Psoas muscle (tissue), 8 donors: ENCODE measurements around the gene KIF16B. TPM values are rescaled to one million over a fixed set of nuclear protein-coding genes. Genes with fewer than 3 reads are reported as not detected.

Experiments
- ATAC-seq, 4 donors: fragments of 200-7000 bp; cut with Tn5 transposase; one replicate each; pipeline ENCODE4 v1.9.1; 2020; ENCODE audit warnings: moderate library complexity in 3 of 4, mild to moderate bottlenecking in 2 of 4
- DNase-seq, 2 donors: peaks; one replicate each; pipeline ENCODE4 v3.0.0-alpha.2; 2020
- H3K27ac ChIP-seq: fragments of 200-600 bp; one replicate; pipeline ENCODE4 v1.8.0; 2022
- H3K27me3 ChIP-seq, 3 donors: fragments of 200-600 bp in 1 of 3; one replicate each; pipeline versions ENCODE4 v1.6.1 to v1.8.0; 2013 to 2022; ENCODE audit warnings: low read length in 2 of 3, mild to moderate bottlenecking in 2 of 3, moderate library complexity in 1 of 3; ENCODE audit not compliant: insufficient read depth in 3 of 3
- H3K36me3 ChIP-seq, 2 donors: fragments of 200-600 bp in 1 of 2; one replicate each; pipeline versions ENCODE4 v1.6.1 to v1.8.0; 2013 to 2022; ENCODE audit warnings: low read depth in 1 of 2, mild to moderate bottlenecking in 1 of 2, moderate library complexity in 1 of 2; ENCODE audit not compliant: insufficient read depth in 1 of 2
- H3K4me1 ChIP-seq: fragments of 200-600 bp; one replicate; pipeline ENCODE4 v1.8.0; 2022
- H3K4me3 ChIP-seq: fragments of 200-600 bp; one replicate; pipeline ENCODE4 v1.8.0; 2022; ENCODE audit warnings: mild to moderate bottlenecking
- H3K9me3 ChIP-seq: fragments of 200-600 bp; one replicate; pipeline ENCODE4 v1.8.0; 2022
- WGBS, 3 donors: extraction: QIAGEN DNeasy Blood & Tissue Kit; methylation state at CpG; one replicate each; pipeline versions ENCODE4 v1.1.6 to v1.1.7; 2013; 5-methylcytosine and 5-hydroxymethylcytosine counted together
- intact Hi-C, 2 donors: fragments of 100-400 bp; cut with DNase I; formaldehyde crosslinking; loops; one replicate each; pipeline versions ENCODE4 v1.11.0 to v1.14.2; 2022
- polyA plus RNA-seq, 3 donors: library from polyadenylated mRNA; stranded (reverse); fragments of 200-250 nt; gene quantifications; one replicate each; pipeline ENCODE4 v1.2.3, GENCODE V29; 2013
- total RNA-seq, 4 donors: library from RNA; stranded (reverse); fragmentation: NEBNext Ultra II Directional in 2 of 4; extraction: Animal tissue kit (Norgen Biotek cat#: 25700) in 2 of 4; gene quantifications; one replicate each; pipeline versions ENCODE4 v1.2.1 to v1.2.4, GENCODE V29; 2021 to 2023
- TF ChIP-seq, protein P1 (sequence below): fragments of 200-600 bp; IDR thresholded peaks from one replicate; pipeline ENCODE4 v1.8.0; 2022; ENCODE audit warnings: antibody characterized with exemption
- donor health status: healthy with polysubstance abuse.
- donor health status: DM: no; HTN: no; CAD: no; lungs with moderate emphysema.
- donor health status: Bipolar disorder and iron deficiency.
- donor health status: healthy.
- donor health status: DM: yes; HTN: yes; CAD: no.
- donor health status: DM: no; HTN: no; CAD: no.
- donor health status: DM: no; HTN: no; CAD: no.
- donor health status: DM: yes; HTN: yes; CAD: no.

KIF16B gene
- total and polyA plus RNA-seq, 7 donors, result 18.1 to 30.6 (median 24.1) TPM

DNA sequence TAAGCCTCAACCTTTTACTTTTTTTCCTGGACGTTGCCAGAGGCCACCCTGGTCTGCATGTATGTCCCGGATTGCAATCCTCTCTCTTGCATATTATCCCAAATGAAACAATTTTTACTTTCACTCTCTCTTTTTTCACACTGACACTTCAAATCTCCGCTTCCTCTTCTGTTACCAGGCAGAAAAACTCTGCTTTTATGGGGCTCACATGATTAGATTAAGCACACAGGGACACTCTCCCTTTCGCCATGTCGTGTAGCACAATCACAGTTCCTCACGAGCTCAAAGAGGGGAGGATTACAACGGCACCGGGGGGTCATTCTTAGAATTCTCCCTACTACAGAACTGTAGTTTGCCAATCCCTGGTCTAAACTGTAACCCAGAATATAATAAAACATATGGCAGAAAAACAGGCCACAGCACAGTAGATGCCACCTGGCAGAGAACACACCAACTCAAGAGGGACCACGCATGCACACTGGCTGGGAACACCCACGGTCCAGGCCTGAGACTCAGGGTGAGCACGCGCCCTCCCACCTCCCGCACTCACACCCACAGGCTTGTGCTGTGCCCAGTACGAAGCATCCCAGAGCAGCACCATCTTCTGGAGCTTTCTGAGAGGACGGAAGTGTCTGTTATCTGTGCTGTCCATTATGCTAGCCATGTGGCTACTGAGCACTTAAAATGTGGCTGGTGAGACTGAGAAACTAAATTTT, 288.7 kb downstream of the KIF16B start:
- TF ChIP-seq, protein P1, sequence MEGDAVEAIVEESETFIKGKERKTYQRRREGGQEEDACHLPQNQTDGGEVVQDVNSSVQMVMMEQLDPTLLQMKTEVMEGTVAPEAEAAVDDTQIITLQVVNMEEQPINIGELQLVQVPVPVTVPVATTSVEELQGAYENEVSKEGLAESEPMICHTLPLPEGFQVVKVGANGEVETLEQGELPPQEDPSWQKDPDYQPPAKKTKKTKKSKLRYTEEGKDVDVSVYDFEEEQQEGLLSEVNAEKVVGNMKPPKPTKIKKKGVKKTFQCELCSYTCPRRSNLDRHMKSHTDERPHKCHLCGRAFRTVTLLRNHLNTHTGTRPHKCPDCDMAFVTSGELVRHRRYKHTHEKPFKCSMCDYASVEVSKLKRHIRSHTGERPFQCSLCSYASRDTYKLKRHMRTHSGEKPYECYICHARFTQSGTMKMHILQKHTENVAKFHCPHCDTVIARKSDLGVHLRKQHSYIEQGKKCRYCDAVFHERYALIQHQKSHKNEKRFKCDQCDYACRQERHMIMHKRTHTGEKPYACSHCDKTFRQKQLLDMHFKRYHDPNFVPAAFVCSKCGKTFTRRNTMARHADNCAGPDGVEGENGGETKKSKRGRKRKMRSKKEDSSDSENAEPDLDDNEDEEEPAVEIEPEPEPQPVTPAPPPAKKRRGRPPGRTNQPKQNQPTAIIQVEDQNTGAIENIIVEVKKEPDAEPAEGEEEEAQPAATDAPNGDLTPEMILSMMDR, result no peak
- Histone ChIP-seq H3K36me3 (no peaks in the 10 kb centered on the region), H3K27ac (peak overlapping the region; percentile 80), H3K4me1 (peaks cover 21% of the 10 kb centered on the region), H3K27me3 (no peaks in the 10 kb centered on the region), H3K4me3 (peak overlapping the region; percentile 30), H3K9me3 (no peaks in the 10 kb centered on the region)
- intact Hi-C loops, result loop anchor here (10.0 kb wide), 1 partner anchor 190 kb away; no protein-coding TSS in a partner anchor
- ATAC-seq, result peak in 2 of 4 donors; percentile 9 to 60
- WGBS, 3 donors, result 64 to 83% (median 64%) methylated on average over 15 of the region's 15 CpGs
- no peak for DNase-seq

DNA sequence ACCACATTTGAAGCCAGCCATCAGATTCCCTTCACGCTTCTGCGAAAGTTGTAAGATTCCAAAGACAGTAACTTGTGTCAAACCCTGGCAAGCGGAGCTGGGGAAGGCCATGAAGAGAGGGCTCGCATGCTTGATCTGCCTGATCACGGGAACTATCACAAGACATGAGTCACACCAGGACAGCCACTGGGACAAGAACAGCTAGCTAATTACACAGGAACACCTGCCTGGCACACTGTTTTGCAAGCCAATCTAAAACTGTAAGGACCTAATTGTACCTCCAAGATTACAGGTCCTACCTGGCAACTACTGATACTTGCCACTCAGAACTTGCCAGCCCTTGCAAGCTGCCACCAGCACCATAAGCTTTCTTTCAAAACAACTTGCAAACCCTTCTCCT, 289.3 kb downstream of the KIF16B start:
- H3K27ac ChIP-seq, result peak overlapping the region; percentile 80

DNA sequence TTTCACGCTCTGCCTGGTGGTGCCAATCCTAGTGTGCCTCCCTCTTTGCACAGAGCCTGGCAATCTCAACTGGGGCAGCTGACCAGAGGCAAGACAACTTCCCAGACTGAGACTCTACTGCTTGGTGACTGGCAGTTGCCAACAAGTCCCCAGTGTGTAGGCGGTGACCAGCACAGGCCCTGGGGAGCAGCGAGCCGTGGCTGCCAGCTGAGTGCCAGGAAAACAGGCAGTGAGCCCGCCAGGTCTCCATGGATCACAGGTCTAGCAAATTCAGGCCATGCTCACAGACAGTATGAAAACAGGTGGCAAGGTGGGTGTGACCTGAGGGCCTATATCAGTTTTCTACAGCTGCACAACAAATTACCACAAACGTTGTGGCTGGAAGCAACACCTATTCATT, 289.9 kb downstream of the KIF16B start:
- TF ChIP-seq, protein P1, result no peak
- H3K4me1 ChIP-seq, result peaks cover 21% of the 10 kb centered on the region
- ATAC-seq, result peak; percentile 29 to 74 (median 42)

More for the DNA sequence above, 289.3 kb downstream of the KIF16B start:
- TF ChIP-seq, protein P1, result no peak
- ATAC-seq (peak; percentile 89 to 98 (median 94)), DNase-seq (peak in 1 of 2 donors; percentile 68)
- intact Hi-C loops, result loop anchor here (10.0 kb wide), 1 partner anchor 191 kb away; no protein-coding TSS in a partner anchor
- Histone ChIP-seq H3K4me1 (peaks cover 21% of the 10 kb centered on the region), H3K9me3 (no peaks in the 10 kb centered on the region), H3K4me3 (peak overlapping the region; percentile 30), H3K36me3 (no peaks in the 10 kb centered on the region), H3K27me3 (no peaks in the 10 kb centered on the region)
- WGBS, 3 donors, result 20 to 53% (median 32%) methylated on average over 5 of the region's 5 CpGs

DNA sequence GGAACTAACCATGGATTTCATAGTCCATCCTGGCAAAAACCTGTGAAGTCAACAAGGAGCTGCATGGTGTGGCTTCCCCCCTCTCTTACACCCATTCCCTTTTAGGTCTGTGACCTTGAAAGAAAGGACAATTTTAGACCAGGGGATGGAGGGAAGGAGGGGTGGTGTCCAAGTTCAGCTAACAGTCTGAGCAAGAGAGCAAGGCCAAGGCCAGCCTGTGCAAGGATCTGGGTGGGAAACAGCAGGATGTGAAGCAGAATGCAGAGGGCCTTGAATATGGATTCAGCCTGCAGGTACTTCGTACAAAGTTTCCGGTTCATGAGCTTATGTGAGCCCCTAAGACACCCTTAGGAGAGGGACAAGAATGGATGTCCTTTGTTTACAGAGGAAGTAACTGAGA, 293.0 kb downstream of the KIF16B start:
- ATAC-seq (no peak), DNase-seq (no peak)
- no peak overlapping the region for H3K27ac ChIP-seq
- no peaks in the 10 kb centered on the region for H3K27me3 ChIP-seq
- H3K4me1 ChIP-seq, result peaks cover 21% of the 10 kb centered on the region
- WGBS, 3 donors, result 91 to 97% (median 91%) methylated on average over 2 of the region's 2 CpGs
- no peaks in the 10 kb centered on the region for H3K36me3 ChIP-seq
- TF ChIP-seq, protein P1, result no peak
- no peak overlapping the region for H3K4me3 ChIP-seq
- H3K9me3 ChIP-seq, result no peaks in the 10 kb centered on the region
- intact Hi-C loops, result loop anchor here (10.0 kb wide), 1 partner anchor 195 kb away; no protein-coding TSS in a partner anchor

More for the DNA sequence above, 289.9 kb downstream of the KIF16B start:
- Histone ChIP-seq H3K9me3 (no peaks in the 10 kb centered on the region), H3K27me3 (no peaks in the 10 kb centered on the region), H3K36me3 (no peaks in the 10 kb centered on the region), H3K27ac (peak overlapping the region; percentile 80), H3K4me3 (no peak overlapping the region)
- no peak for DNase-seq
- WGBS, 3 donors, result 52 to 86% (median 60%) methylated on average over 6 of the region's 6 CpGs
- intact Hi-C loops, result loop anchor here (10.0 kb wide), 1 partner anchor 191 kb away; no protein-coding TSS in a partner anchor
